CD4-positive, alpha-beta T cell treated with Interleukin-6 for 4 hours (primary cell): ENCODE results near the gene HK3.

ENCODE experiments used
- DNase-seq: peaks from one replicate; pipeline ENCODE4 v3.0.0-alpha.2; 2020; ENCODE audit warnings: mixed read lengths

HK3 gene

GRCh38 chr5:176902102-176902814 is 3.1 kb upstream of the HK3 start:
- DNase-seq, result no peak

GRCh38 chr5:176901260-176902101 is 2.3 kb upstream of the HK3 start:
- DNase-seq, result no peak

- no peak for DNase-seq
Observed at GRCh38 chr5:176900780-176901204, 1.6 kb upstream of the HK3 start.

- no peak for DNase-seq
Observed at GRCh38 chr5:176899946-176900779, 1.0 kb upstream of the HK3 start.

GRCh38 chr5:176897263-176897662 is 1.9 kb downstream of the HK3 start:
- no peak for DNase-seq

GRCh38 chr5:176895831-176896230 is 3.3 kb downstream of the HK3 start:
- DNase-seq, result no peak

- DNase-seq, result no peak
Observed at GRCh38 chr5:176894298-176894697, 4.8 kb downstream of the HK3 start.

GRCh38 chr5:176892663-176893062 is 6.5 kb downstream of the HK3 start:
- DNase-seq, result no peak

- no peak for DNase-seq
Observed at GRCh38 chr5:176891331-176891958, 7.7 kb downstream of the HK3 start.

GRCh38 chr5:176890455-176891330 is 8.5 kb downstream of the HK3 start:
- DNase-seq, result no peak

GRCh38 chr5:176889321-176890280 is 9.5 kb downstream of the HK3 start:
- DNase-seq, result no peak

- no peak for DNase-seq
Observed at GRCh38 chr5:176888865-176889165, 10.3 kb downstream of the HK3 start.

GRCh38 chr5:176888016-176888864 is 10.9 kb downstream of the HK3 start:
- DNase-seq, result no peak

GRCh38 chr5:176887252-176887849 is 11.8 kb downstream of the HK3 start:
- no peak for DNase-seq

- DNase-seq, result no peak
Observed at GRCh38 chr5:176886336-176887251, 12.6 kb downstream of the HK3 start.

- DNase-seq, result no peak
Observed at GRCh38 chr5:176884571-176884890, 14.6 kb downstream of the HK3 start.

GRCh38 chr5:176883700-176884570 is 15.2 kb downstream of the HK3 start:
- DNase-seq, result no peak

GRCh38 chr5:176882567-176882903 is 16.6 kb downstream of the HK3 start:
- no peak for DNase-seq
